Measurements from ENCODE around the gene EME2.

GRCh38 chr16:1770328-1771187 is 2.1 kb upstream of the EME2 start:
- TF ChIP-seq CTCF (IDR thresholded peaks at IDR 0.05; ENCODE audit: borderline replicate concordance, extremely low read depth, low read length, poor library complexity, severe bottlenecking) (no peak), EZH2 (IDR thresholded peaks at IDR 0.05; ENCODE audit: borderline replicate concordance, low read depth, low read length, severe bottlenecking) (no peak)
